ENCODE data around the gene ASAP2. TPM values are rescaled to one million over a fixed set of nuclear protein-coding genes. Genes with fewer than 3 reads are reported as not detected.

The ASAP2 gene
- total RNA-seq, 1 experiment from 2014 or later = 34.7 TPM

- DNase-seq (ENCODE audit: extremely low read depth, low read depth) = no peak
Observed at GRCh38 chr2:9365498-9366019, 158.9 kb downstream of the ASAP2 start.

- DNase-seq (ENCODE audit: extremely low read depth, low read depth) = no peak
Observed at GRCh38 chr2:9366026-9366425, 159.4 kb downstream of the ASAP2 start.

DNA sequence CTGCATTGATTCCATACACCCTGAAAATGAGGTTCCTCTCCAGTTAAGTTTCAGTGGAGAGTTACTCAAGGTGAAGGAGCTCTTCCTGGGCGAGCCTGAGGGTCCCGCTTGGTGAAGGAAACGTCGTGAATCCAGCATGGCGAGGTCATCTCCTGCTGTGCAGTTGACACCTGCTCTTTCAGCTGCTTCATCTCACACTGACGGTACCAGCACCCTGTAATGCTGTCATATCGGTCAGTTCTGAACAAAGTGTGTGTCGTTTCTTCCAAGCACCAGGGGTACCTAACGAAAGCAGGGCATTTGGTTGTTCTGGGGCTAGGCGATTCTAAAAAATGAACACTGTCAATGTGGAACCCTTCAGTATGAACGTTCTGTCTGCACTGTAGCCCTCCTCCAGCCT is 164.1 kb downstream of the ASAP2 start:
- no peak for DNase-seq (ENCODE audit: extremely low read depth, low read depth)

GRCh38 chr2:9373047-9373446 is 166.4 kb downstream of the ASAP2 start:
- no peak for DNase-seq (ENCODE audit: extremely low read depth, low read depth)

DNA sequence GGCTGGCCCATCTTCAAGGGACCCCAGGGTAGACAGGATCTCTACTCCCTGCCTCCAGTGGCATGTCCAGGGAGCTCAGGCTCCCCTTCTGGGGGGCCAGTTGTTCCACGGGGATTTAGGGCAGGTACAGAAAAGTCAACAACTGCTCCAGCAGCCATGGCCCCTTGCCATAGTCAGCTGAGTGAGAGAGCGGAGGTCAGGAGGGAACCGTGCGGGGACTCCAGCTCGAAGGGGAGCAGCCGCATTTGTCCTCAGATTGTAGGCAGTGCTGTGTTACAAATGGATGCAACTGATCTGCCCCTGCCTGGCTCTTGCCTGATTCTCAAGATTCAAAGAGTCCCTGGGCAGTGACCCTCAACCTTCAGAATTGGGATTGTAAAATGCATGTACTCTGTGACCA is 166.9 kb downstream of the ASAP2 start:
- no peak for DNase-seq (ENCODE audit: extremely low read depth, low read depth)

DNA sequence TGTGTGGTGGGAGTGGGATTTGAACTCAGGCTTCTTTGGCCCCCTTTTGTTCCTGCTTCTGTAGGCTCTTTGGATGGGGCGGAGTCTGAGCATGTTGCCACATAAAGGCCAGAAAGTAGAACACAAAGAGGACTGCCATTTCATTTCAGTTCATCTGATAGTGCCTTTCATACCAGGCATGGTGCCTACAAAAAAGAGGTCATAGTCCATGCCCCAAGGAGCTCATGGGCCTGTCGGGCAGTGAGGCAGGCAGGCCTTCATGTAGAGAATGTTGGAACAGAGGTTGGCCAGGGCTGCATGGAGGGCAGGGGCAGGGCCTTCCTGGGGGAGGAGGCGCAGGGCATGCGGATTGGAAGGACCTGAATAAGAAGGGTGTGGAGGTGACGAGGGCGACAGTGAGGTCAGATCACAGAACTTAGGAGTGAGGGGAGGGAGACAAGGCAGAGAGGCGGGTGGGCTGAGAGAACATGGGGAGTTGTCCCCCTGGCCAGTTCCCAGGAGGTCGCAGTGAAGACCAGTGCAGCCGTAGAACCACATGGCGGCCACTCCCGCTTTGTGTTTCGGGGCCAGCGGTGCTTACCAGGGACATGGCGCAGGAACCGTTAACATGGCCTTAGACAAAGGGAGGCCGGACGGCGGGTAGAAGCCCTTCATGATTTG is 167.6 kb downstream of the ASAP2 start:
- DNase-seq (ENCODE audit: extremely low read depth, low read depth) = no peak

- no peak for DNase-seq (ENCODE audit: extremely low read depth, low read depth)
Observed at GRCh38 chr2:9375857-9376428, 169.3 kb downstream of the ASAP2 start.

- DNase-seq (ENCODE audit: extremely low read depth, low read depth) = no peak
Observed at GRCh38 chr2:9377461-9378097, 171.0 kb downstream of the ASAP2 start.

DNA sequence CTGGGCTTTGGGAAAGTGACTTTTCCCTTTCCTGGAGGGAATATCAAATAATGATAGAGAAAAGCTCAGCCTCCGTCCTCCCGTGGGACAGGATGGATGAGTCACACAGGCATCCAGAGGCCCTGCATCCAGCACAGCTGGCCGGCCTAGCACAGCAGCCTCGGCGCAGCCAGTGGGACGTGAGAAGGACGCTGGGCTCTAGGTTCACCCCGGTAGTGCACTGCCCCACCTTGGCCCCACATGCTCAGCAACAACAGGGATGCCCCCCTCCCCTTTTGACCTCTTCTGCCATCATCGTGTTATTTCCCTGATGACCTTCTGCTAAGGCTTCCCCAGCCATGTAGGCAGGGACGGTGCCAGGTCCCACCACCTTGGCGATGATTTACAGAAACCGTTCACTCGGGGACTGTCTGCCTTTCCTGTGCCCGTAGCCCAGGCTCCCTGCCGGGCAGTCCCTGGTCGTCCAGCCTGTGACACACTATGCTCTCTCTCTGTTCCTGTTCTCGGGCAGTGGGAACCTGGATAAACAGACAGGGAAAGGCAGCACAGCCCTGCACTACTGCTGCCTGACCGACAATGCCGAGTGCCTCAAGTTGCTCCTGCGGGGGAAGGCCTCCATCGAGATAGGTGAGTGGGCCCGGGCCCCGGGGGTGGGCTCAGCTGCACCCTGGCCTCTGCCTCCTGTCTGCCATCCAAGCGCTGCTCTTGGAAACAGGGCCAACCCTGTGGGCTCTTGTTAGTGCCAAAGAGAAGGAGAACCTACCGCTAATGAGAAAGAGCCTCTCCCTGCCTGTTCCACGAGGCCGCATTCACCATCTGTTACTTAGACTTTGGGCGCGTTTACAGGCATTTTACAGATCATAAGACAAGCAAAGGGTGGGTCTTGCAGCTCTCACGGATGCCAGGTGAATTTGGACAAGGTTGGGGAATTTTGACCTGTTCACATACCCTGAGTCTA is 172.1 kb downstream of the ASAP2 start:
- no peak for DNase-seq (ENCODE audit: extremely low read depth, low read depth)

DNA sequence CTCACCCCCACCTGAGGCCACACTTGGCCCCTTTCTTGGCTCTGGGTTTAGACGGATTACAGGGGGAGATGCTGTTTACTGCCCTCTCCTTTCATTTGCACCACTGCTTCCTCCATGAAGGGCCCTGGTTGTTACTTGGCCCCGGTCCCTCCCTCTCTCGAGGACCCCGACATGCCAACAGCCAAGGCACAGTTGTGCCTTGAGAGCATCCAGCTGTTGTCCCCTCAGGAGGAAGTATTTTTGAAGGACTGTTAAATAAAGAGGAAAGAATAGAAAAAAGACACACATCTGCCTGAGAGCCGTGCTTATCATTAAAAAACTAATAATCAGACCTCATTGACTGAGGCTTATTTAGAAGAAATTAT is 172.8 kb downstream of the ASAP2 start:
- no peak for DNase-seq (ENCODE audit: extremely low read depth, low read depth)

- no peak for DNase-seq (ENCODE audit: extremely low read depth, low read depth)
Observed at GRCh38 chr2:9380702-9381628, 174.4 kb downstream of the ASAP2 start.

GRCh38 chr2:9382604-9383235 is 176.1 kb downstream of the ASAP2 start:
- no peak for DNase-seq (ENCODE audit: extremely low read depth, low read depth)

DNA sequence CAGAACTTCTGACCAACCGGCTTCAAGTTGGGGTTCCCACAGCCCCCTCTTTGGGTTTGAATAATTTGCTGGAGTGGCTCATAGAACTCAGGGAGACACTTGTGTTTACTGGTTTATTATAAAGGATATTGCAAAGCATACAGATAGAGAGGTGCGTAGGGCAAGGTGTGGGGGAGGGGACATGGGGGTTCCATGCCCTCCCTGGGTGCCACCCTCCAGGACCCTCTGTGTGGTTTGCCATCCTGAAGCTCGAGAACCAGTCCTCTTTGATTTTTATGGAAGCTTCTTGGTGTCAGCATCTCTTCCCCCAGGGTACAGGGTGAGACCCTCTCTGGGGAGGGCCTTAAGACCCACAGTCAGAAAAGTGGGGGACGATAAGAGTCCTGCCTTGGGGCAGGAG is 177.9 kb downstream of the ASAP2 start:
- DNase-seq (ENCODE audit: extremely low read depth, low read depth) = no peak

DNA sequence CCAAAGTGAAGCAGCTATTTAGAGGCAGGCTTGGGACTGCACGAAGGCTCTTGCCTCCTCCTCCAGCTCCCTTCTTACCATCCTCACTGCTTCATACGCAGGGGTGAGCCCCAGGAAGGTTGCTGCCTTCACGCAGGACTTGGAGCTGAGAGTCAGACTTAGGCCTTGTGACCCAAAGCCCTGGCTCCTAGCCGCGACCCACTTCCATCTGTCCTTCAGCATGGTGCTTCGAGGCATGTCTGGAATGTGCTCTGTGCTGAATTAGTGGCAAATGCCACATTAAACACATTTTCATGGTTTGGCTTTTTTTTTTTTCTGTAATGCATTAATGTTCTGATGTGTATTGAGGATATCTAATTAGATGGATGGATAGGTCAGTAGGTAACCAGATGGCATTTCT is 179.2 kb downstream of the ASAP2 start:
- DNase-seq (ENCODE audit: extremely low read depth, low read depth) = no peak

DNA sequence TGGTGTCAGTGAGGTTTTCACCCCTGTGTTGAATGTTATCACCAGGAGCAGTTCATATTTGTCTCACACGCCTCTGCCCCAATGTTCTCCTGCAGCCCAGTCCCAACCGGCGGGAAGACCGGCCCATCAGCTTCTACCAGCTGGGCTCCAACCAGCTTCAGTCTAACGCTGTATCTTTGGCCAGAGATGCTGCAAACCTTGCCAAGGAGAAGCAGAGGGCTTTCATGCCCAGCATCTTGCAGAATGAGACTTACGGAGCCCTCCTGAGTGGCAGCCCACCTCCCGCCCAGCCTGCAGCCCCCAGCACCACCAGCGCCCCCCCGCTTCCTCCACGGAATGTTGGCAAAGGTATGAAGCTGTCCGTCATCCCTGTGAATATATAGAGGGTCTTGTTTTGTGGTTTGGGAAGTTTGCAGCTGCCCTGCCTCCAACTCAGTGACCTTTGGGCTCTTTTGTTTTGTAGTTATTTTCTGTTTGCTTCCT is 181.6 kb downstream of the ASAP2 start:
- no peak for DNase-seq (ENCODE audit: extremely low read depth, low read depth)

DNA sequence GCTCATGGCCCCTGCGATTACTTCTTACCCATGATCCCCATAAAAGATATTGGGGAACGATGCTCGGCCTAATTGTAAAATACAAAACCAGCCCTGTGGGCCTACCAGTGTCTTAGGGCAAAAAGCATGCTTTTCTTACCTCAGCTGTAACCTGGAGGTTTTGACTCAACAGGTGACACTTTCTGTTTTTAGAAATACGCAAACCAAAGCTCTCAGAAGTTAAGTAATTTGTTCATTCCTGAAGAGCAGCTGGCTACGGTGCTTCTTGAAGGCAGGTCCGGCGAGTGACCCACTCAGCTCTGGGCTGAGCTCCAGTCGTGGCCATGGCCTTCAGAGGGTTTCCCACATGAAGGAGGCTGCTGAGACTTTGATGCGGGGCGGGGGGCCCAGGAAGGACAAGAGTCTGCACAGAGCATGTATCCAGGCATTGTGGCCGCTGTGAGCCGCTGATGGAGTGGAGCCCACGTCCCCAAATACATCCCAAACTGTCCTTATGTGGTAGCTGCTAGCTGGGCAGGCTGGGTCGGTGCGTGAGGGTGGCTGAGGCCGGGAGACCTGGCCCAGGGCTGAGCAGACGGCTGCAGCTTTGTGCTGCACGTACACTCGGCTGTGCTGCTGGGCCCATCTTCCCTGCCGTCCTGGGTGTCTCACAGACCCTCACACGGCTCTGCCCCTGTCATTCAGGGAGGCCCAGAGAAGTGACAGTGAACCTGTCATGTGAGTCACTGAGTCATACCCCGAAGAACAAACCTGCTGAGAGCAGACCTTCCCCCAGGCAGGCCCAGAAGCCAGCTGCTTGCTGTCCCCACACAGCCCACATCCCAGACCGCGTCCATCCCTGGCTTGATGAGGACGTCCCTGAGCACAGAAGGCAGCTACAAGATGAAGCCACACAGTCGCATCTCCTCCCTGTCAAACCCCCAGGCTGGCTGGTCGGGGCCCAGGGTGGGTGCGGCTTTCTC is 182.6 kb downstream of the ASAP2 start:
- no peak for DNase-seq (ENCODE audit: extremely low read depth, low read depth)

- no peak for DNase-seq (ENCODE audit: extremely low read depth, low read depth)
Observed at GRCh38 chr2:9390151-9390850, 183.7 kb downstream of the ASAP2 start.

DNA sequence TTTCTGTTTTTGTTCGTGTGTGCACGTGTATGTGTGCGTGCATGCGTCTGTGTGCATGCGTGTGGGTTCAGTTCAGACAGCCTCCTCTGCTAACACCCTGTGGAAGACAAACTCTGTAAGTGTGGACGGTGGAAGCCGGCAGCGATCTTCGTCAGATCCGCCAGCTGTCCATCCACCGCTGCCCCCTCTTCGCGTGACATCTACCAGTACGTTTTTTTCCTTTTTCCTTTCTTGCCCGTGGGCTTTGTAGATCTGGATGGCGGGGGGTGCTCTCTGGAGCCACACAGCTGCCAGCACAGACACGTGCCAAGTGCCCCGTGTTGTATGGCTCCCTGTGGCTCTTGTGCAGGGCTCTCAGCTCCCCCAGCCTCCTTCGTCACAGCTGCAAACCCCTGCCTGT is 184.4 kb downstream of the ASAP2 start:
- DNase-seq (ENCODE audit: extremely low read depth, low read depth) = no peak

Data from NCI-H460 (cell line).